Activated CD8-positive, alpha-beta memory T cell treated with anti-CD3 and anti-CD28 coated beads, Interleukin-2, amount 50 U/mL, for 4 hours (primary cell): ENCODE results near the gene CMC1.
A peak's percentile ranks its signal among the peaks of the same experiment; 100 is the strongest.
"Not testable (repeated sequence)": the region's sequence is repeated elsewhere in the genome, so short reads cannot be mapped to it uniquely, and the experiment has no call there.

Experiments used
- DNase-seq: peaks from one replicate; pipeline ENCODE4 v3.0.0-alpha.2; 2020

The CMC1 gene, protein sequence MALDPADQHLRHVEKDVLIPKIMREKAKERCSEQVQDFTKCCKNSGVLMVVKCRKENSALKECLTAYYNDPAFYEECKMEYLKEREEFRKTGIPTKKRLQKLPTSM

DNA sequence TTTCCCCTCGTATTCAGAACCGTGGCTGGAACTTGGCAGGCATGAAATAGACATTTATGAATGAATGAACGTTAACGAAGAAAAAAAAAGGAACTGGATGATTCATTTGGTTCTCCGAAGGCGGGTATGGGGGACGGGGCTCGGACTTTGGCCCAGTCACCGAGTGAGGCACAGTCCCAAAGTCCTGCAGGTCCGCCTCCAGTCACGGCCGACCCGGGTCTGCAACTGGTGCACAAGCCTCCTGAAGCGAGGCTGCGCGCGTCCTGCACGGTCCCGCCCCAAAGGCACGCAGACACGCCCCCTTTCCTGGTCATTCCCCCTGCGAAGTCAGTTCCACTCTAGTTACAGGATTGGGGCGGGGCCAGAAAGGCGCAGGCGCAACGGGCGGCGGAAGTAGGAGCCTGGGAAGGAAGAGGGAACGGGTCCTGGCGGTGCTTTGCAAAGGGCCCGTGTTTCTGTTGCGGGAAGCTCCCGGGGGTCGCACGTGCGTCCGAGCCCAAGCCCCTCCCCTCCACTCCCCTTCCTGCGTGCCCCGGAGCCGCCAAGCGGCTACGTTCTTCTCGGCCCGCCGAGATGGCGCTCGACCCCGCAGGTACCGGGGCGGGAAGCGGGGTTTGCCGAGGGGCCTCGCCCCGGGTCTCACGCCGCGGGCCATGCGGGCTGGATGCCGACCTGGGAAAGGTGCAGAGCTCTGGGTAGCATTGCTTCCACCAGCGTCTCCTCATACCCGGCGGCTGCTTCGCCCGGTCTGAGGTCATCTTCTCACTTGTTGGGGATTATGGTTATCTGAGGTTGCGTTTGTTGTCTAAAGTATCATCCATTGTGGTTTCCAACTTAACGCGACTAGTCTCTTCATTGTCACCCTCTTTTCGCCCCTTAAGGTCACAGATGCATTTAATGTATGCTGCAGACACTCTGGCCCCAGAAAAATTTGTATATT is at the start of gene CMC1:
Gene CMC1 (plus strand): TSS at position 399 of the 940 bp plus-strand sequence. CDS start 175 bp downstream, at position 574.
- peak; percentile 91 for DNase-seq

DNA sequence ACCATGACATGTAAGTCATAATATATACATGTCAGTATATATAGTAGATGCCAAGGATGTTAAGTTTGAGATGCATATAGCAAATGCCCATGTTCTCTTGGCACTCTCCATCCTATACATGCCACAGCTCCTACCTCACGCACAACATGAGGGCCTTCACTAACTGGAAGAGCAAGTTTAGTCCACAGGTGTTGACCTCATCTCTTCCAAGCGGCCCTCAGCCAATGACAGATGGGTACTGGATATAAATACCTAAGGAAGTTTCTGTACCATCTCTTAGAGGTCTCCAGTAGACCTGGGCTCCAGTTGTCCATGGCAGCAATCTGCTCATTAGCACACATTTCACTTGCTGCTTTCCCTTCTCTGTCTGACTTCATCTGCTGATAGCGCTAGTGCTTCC is 43.3 kb upstream of the CMC1 start:
- no peak for DNase-seq

DNA sequence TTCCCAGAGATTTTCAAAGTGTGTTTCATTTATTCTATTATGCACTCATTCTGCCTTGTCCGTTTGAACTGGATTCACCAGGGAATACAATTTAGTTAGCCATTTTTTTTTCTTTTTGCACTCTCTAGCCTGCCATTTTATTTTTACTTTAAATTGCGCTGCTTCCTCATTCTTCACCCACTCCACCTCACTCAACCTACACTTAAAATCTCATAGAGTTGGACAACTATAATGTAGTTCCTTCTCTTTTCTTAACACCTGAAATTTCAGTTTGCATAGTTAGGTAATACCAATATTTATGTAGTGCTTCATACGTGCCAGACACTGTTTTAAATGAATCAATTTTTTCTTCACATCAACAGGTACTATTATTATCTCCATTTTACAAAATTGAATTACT is 42.4 kb upstream of the CMC1 start:
- DNase-seq, result no peak

DNA sequence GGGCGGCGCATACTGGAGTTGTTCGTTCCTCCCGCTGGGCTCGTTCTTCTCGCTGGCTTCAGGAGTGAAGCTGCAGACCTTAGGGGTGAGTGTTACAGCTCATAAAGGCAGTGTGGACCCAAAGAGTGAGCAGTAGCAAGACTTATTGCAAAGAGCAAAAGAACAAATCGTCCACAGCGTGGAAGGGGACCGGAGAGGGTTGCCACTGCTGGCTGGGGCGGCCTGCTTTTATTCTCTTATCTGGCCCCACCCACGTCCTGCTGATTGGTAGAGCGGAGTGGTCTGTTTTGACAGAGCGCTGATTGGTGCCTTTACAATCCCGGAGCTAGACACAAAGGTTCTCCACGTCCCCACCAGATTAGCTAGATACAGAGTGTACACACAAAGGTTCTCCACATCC is 41.8 kb upstream of the CMC1 start:
- not testable (repeated sequence) for DNase-seq

DNA sequence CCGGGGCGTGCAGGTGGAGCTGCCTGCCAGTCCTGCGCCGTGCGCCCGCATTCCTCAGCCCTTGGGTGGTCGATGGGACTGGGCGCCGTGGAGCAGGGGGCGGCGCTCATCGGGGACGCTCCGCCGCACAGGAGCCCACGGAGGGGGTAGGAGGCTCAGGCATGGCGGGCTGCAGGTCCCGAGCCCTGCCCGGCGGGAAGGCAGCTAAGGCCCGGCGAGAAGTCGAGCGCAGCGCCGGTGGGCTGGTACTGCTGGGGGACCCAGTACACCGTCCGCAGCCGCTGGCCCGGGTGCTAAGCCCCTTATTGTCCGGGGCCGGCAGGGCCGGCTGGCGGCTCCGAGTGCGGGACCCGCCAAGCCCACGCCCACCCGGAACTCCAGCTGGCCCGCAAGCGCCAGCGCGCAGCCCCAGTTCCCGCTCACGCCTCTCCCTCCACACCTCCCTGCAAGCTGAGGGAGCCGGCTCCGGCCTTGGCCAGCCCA is 41.0 kb upstream of the CMC1 start:
- not testable (repeated sequence) for DNase-seq

DNA sequence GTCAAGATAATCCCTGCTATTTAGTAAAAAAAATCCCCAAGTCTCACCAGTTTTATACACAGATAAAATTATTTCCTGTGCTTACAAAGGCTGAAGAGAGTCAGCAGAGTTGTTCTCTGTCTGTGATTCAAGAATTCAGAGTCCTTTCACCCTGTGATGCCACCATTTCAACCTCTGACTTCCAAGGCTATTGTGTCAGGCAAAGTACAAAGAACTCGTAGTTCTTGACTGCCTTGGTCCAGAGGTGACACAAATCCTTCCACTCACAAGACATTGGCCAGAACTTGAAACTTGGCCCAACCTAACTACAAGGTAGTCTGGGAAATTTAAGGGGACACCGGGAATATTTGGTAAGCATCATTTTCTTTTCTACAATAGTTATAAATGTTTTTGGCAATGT is 34.9 kb upstream of the CMC1 start:
- no peak for DNase-seq

DNA sequence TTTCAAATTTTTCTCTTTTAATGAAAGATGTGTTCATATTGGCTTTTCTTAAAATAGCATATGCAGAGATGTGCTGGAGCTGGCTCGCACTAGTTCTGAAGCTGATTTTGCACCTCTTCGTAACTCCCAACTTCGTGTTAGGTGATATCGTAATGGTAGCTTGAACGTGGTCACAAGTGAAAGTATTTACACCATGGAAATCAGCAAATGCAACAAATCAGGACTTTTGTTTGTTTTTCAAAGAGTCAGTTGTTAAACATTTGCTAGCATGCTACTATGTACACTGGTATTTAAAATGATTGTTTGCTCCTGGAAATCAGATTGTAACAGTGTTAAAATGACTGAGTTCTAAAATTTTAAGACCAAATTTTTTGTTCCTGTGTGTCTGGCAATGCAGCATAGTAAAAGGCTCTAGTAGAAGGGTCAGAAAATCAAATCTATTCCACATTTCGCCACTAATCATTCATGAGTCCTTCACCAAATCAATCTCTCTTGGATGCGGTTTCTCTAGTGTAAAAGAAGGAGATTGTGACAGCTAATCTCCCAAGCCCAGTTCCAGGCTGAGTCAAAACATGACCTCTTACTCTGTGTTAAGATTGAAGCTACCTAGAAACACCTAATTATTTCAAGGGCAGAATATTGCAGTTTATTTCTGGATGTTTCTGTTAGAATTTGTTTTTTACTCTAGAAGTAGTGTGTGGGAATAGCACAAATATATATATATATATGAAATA is 34.3 kb upstream of the CMC1 start:
- DNase-seq, result no peak

DNA sequence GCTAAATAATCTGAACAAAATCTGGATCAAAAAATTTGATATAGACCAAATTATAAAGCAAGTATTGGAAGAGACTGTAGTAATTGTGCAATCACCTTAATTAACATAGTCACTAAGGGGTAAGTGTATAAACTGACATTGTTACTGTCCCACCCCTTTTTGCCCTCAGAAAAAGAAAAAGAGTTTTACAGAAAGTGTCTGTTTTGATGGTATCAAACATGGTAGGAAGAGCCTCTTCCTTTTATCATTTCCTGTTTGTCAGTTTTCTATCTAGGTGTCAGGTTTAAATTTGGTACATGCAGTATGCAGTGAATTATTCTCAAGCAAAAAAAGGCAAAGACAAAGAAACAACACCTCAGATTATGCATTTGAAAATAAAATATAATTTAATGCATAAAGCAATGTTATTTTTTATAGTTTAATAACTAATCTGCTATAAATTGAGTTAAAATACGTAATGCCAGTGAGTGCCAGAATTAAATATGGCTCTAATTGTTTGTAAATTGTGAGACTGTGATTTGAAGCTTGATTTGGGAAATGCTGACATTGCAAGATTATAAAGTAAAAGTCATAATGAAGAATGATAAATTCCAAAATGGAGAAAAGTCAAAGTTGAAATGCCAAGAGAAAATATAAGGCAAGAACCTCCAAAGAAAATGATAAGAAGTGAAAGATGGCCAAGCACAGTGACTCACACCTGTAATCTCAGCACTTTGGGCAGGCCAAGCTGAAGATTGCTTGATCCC is 30.3 kb upstream of the CMC1 start:
- DNase-seq, result no peak

DNA sequence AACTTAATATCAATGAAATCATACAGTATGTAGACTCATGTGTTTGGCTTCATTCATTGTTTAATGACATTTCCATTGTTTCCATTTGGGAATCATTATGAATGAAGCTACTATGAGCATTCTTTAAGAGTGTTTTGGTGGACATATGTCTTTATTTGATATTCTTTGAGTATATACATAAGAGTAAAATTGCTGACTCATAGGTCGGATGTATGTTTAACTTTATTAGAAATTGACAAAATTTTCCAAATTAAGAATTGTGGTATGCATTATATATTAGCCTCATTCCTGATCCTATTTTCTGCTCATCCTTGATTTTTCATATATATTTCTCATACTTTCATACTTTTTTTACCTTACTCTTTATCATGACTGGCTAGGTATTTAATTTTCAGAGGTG is 28.7 kb upstream of the CMC1 start:
- DNase-seq, result no peak

DNA sequence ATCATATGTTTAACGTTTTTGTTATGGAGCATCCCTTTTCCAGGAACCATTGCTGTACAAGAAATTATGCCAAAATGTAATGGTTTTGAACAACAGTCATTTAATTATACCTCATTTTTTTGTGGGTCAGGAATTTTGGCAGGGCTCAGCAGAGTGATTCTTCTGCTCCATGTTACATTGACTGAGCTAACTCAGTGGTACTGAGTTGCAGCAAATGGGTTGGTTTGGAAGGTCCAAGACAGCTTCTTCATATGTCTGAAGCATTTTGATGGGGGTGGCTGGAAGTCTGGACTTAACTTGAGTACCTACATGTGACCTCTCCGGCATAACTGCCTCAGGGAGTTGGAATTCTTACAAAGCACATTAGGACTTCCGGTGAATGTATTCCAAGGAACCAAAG is 26.0 kb upstream of the CMC1 start:
- no peak for DNase-seq

DNA sequence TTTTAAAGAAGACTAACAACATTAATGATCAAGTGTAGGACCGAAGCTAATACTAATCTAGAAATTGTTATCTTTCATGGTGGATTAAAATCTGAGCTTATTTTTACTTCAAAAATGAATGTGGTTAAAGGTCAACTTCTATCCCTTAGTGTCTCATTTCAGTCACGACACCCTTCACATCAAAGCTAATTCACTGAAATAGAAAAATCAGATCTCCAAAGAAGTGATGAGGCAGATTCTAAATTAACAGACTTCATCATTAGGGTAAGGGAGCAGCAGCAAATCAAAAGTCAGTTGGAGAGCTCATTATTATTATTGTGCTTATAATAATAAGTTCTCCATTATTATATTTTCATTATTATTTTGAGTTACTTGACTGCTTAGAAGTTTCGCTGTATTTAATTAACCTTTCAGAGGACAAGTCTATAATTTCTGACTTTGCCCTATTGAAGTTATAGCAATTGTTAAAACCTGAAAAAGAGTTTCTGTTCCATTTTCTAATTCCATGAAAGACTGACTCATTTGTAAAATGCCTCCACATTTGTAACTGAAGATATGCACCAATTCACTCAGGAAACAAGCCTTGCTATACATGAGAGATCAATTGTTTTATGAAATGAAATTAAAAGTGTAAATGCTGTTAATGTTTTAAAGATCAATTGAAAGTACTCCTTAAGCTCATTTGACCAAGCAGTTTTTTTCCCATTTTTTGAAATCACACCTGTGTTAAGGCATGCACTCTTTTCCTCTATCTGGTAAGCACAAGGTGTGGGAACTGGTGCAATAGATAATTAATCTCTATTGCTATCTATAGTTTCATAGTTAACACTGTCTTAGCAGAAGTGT is 23.1 kb upstream of the CMC1 start:
- DNase-seq, result no peak

DNA sequence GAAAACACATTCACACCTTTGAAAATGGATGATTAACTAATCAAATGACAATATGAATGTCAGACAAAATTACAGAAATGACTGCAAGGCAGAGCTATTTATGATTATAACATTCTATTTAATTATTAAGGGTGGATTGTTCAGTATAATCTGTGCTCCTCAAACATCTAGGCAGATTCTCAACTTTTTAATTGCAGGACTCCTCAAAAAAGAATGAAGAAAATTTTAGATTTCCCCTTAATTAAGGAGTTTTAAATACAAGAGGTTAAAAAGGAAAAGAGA is 22.6 kb upstream of the CMC1 start:
- no peak for DNase-seq

DNA sequence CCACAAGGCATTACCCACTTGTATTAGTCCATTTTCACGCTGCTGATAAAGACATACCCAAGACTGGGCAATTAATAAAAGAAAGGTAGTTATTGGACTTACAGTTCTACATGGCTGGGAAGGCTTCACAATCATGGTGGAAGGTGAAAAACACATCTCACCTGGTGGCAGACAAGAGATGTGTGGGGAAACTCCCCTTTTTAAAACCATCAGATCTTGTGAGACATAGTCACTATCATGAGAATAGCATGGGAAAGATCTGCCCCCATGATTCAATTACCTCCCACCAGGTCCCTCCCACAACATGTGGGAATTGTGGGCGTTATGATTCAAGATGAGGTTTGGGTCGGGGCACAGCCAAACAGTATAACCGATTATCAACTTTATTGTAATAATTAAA is 17.0 kb upstream of the CMC1 start:
- DNase-seq, result no peak

DNA sequence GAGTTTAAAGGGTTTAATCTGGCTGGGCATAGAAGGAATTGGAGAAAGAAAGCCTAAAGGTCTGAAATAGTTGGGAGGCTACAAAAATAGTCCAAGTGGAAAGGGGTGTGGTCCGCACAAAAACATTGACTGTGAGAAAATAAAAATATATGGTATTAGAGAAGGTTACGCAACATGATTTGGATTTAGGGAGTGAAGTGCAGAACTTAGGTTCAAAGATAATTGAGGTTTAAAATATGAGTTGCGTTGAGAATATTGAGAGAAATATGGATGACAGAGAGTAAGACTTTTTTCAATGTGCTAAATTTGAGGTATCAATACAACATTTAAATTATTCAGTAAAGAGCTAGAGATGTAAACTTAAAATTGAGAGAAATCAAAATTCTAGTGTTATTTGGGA is 15.4 kb upstream of the CMC1 start:
- DNase-seq, result no peak

DNA sequence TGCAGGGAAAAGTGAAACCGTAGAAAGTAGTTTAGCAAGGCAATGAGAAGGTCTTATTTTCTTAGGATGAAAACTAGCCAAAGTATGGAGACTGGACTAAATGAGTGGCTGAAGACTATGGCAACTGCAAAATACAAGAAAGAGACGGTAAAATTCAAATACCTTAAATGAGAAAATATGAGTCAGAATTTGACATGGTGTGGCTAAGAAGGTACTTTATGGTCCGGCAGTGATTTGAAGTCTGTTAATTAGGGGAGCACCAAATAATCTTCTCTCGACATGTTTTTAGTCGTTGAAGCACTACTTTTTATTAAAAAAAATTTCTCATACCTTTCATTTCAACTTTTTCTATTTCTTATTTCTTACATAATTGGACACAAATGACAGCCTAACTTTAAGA is 12.8 kb upstream of the CMC1 start:
- no peak for DNase-seq

DNA sequence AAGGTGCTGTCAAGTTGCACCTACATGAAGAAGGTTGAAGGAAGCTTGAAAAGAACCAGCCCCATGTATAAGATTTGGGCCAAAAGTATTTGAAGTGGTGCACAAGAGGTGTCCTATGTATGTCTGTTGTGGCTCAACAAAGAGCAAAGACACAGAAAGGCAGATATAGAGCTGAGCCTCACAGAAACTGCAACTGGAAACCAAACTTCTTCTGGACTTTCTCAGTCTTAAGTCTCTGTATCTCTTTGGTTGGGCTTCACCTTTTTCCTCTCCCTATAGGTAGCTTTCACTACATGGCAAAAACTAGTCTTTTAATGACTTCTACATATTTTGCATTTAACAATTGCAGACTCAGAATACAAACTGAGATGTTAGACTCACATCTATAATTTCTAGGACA is 8.8 kb upstream of the CMC1 start:
- DNase-seq, result no peak

DNA sequence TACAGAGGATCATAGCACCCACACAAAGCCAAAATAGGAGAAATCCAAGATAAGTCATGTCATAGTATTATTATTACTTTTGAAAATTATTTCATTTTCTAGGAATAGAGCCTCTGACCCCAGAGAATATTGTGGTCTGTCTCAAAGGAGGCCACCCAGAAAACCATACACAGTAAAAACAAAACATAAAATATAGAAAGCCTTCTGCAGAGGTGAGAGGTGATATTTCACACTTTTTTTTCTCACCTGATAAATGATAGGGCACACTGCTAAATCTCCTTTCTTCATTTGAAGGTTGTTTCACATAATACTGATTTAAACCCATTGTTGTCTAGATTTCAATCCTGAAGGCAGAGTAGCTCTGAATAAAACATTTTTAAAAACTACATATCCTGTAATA is 7.0 kb upstream of the CMC1 start:
- no peak for DNase-seq

DNA sequence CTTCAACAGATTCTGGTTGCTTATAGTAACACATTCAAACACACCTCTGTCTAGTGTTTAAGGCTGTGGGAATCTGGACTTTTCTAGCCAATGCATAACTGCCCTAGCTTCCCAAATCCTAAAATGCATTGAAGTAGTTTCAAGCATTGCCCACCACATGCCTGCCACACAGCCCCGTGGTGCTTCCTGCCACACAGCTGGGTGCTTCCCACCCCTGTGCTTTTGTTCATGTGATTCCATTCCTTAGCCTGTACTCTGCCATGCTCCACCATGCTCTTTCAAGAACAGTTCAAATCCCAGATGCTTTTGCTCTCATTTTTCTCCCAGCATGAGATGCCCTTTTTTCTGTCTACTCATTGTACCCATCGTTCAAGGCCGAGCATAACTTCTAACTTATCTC is 2.3 kb upstream of the CMC1 start:
- no peak for DNase-seq

DNA sequence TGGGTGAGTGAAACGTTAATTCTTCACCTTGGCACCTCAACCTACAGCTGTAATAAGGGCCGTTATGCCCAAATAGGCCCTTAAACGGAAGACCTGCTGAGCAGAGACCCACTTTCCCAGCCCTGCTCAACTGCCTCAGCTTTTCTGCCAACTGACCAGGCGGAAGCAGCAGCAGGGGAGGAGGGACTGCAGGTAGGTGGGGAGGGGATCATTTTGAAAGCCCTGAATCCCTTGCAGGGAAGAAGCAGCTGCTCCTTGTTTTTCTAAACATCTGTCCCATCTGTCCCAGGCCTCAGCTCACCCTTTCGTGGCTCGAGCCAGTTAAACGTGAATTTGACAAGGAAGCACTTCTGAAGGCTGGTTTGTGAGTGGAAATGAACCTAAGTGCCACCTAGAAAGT is 978 bp upstream of the CMC1 start:
- DNase-seq, result no peak

DNA sequence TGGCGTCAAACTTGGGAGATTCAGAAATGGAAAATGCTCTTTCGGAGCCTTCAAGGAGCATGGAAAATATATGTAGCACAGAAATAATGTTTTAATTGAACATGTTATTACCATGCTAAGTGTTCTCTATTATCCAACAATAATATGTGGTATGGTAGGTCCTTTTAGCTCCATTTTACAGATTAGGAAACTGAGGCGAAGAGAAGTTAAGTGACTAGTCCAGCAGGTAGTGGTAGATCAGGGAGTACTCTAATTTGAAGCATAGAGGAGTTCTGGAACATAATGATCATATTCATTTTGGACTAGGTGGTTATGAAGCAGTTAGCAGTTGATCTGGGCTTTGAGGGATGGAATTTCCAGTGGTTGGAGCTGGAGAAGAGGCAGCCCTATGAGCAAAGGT is 1.1 kb downstream of the CMC1 start:
- no peak for DNase-seq

DNA sequence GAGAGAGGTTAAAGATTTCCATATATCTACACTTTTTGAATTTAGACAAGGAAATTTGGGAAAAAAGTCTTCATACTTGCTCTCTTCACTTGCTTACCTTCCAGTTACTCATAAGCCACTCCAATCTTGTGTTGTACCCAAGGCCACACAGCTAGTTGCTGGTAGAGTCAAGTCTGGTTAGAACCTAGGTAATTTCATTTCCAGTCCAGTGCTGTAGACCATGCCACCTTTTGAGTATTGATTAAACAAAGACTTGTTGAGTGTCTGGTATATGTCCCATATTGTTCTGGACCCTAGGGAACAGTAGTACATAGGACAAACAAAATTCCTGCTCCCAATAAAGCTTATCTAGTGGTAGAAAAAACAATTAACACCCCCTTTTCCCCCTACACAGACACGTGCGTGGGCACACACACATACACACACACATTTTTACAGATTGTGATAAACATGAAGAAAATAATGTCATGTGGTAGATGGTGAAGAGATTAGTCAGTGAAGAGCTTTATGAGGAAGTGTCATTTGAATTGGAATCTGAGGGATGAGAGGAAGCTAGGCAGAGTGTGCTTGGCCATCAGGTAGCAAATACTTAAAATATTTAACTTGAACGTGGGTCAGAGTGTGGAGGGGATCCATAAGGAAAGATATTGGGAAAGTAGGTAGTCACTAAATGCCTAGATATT is 2.1 kb downstream of the CMC1 start:
- no peak for DNase-seq

DNA sequence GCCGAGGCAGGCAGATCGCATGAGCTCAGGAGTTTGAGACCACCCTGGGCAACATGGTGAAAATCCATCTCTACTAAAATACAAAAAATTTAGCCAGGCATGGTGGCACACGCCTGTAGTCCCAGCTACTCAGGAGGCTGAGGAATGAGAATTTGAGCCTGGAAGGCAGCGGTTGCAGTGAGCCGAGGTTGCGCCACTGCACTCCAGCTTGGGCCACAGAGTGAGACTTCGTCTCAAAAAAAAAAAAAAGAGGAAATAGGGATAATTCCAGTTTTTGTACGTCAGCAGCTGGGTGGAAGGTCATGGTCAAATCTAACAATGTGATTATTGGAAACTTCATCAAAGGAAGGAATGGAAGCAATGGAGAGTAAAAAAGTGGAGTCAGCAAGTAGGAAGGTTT is 3.1 kb downstream of the CMC1 start:
- DNase-seq, result no peak
